KG1 (cell line): ENCODE results near the gene SHISAL2A.

Source experiments
- DNase-seq: peaks from one replicate; lab custom pipeline; 2025; lab: John Stamatoyannopoulos, UW

Gene SHISAL2A

GRCh38 chr1:52632732-52633290 is at the start of gene SHISAL2A:
Gene SHISAL2A (plus strand): TSS chr1:52633168. CDS start chr1:52633494, 326 bp downstream.
- no peak for DNase-seq

- no peak for DNase-seq
These were observed 47.5 kb upstream of the SHISAL2A start for GRCh38 chr1:52585474-52585873.

- DNase-seq: no peak
These were observed 44.9 kb upstream of the SHISAL2A start for GRCh38 chr1:52588027-52588426.

- no peak for DNase-seq
These were observed 44.4 kb upstream of the SHISAL2A start for GRCh38 chr1:52588535-52588934.

- no peak for DNase-seq
These were observed 42.7 kb upstream of the SHISAL2A start for GRCh38 chr1:52590266-52590665.

- no peak for DNase-seq
These were observed 40.2 kb upstream of the SHISAL2A start for GRCh38 chr1:52592637-52593323.

- DNase-seq: no peak
These were observed 39.5 kb upstream of the SHISAL2A start for GRCh38 chr1:52593495-52593894.

- no peak for DNase-seq
These were observed 37.9 kb upstream of the SHISAL2A start for GRCh38 chr1:52595061-52595460.

GRCh38 chr1:52597912-52598311 is 35.1 kb upstream of the SHISAL2A start:
- no peak for DNase-seq

- DNase-seq: no peak
These were observed 34.2 kb upstream of the SHISAL2A start for GRCh38 chr1:52598729-52599128.

- DNase-seq: no peak
These were observed 33.7 kb upstream of the SHISAL2A start for GRCh38 chr1:52599236-52599635.

GRCh38 chr1:52600533-52601179 is 32.3 kb upstream of the SHISAL2A start:
- no peak for DNase-seq

GRCh38 chr1:52601519-52601918 is 31.4 kb upstream of the SHISAL2A start:
- no peak for DNase-seq

- DNase-seq: peak; percentile 17
These were observed 30.7 kb upstream of the SHISAL2A start, which contains the start of gene GPX7 for GRCh38 chr1:52601991-52602855. Gene GPX7 (plus strand): TSS chr1:52602371. CDS start chr1:52602410, 39 bp downstream.

- DNase-seq: no peak
These were observed 29.9 kb upstream of the SHISAL2A start for GRCh38 chr1:52602856-52603600.

GRCh38 chr1:52603630-52604029 is 29.3 kb upstream of the SHISAL2A start:
- DNase-seq: no peak

GRCh38 chr1:52604063-52604770 is 28.8 kb upstream of the SHISAL2A start:
- no peak for DNase-seq

- no peak for DNase-seq
These were observed 19.2 kb upstream of the SHISAL2A start for GRCh38 chr1:52613636-52614373.

- no peak for DNase-seq
These were observed 18.3 kb upstream of the SHISAL2A start for GRCh38 chr1:52614671-52615070.

GRCh38 chr1:52615489-52616042 is 17.4 kb upstream of the SHISAL2A start:
- DNase-seq: no peak
